ENCODE measurements around the gene PRSS27.
A peak's percentile ranks its signal among the peaks of the same experiment; 100 is the strongest.

PRSS27 gene

GRCh38 chr16:2762711-2763110 is 42.7 kb upstream of the PRSS27 start:
- H3K9me3 ChIP-seq (ENCODE audit: control insufficient read depth, insufficient read depth, low read depth, low read length): no peaks in the 10 kb centered on the region
- H3K9ac ChIP-seq (ENCODE audit: low read length): no peak overlapping the region
- H3K4me1 ChIP-seq (ENCODE audit: control insufficient read depth, insufficient read depth, low read length): no peaks in the 10 kb centered on the region
- no peaks in the 10 kb centered on the region for H3K27me3 ChIP-seq (ENCODE audit: control insufficient read depth, insufficient read depth, low read length)
- H3K36me3 ChIP-seq (ENCODE audit: control insufficient read depth, insufficient read depth, low read length): peaks cover 100% of the 10 kb centered on the region
- no peak overlapping the region for H3K4me3 ChIP-seq (ENCODE audit: low read depth, low read length)
- H3K27ac ChIP-seq (ENCODE audit: low read depth, low read length): no peak overlapping the region

GRCh38 chr16:2761886-2762583 is 42.0 kb upstream of the PRSS27 start:
- Histone ChIP-seq H3K27ac (ENCODE audit: low read depth, low read length) (no peak overlapping the region), H3K4me1 (ENCODE audit: control insufficient read depth, insufficient read depth, low read length) (no peaks in the 10 kb centered on the region), H3K9ac (ENCODE audit: low read length) (no peak overlapping the region), H3K9me3 (ENCODE audit: control insufficient read depth, insufficient read depth, low read depth, low read length) (no peaks in the 10 kb centered on the region), H3K36me3 (ENCODE audit: control insufficient read depth, insufficient read depth, low read length) (peaks cover 100% of the 10 kb centered on the region), H3K27me3 (ENCODE audit: control insufficient read depth, insufficient read depth, low read length) (no peaks in the 10 kb centered on the region), H3K4me3 (ENCODE audit: low read depth, low read length) (no peak overlapping the region)

GRCh38 chr16:2761472-2761871 is 41.4 kb upstream of the PRSS27 start:
- Histone ChIP-seq H3K9me3 (ENCODE audit: control insufficient read depth, insufficient read depth, low read depth, low read length) (no peaks in the 10 kb centered on the region), H3K4me1 (ENCODE audit: control insufficient read depth, insufficient read depth, low read length) (no peaks in the 10 kb centered on the region), H3K9ac (ENCODE audit: low read length) (no peak overlapping the region), H3K27me3 (ENCODE audit: control insufficient read depth, insufficient read depth, low read length) (no peaks in the 10 kb centered on the region), H3K27ac (ENCODE audit: low read depth, low read length) (no peak overlapping the region), H3K4me3 (ENCODE audit: low read depth, low read length) (no peak overlapping the region), H3K36me3 (ENCODE audit: control insufficient read depth, insufficient read depth, low read length) (peaks cover 100% of the 10 kb centered on the region)

GRCh38 chr16:2757344-2757743 is 37.3 kb upstream of the PRSS27 start:
- peaks cover 73% of the 10 kb centered on the region for H3K36me3 ChIP-seq (ENCODE audit: control insufficient read depth, insufficient read depth, low read length)
- no peak overlapping the region for H3K9ac ChIP-seq (ENCODE audit: low read length)
- peaks cover 10% of the 10 kb centered on the region; the same call in 1 of the 2 replicates for H3K4me1 ChIP-seq (ENCODE audit: control insufficient read depth, insufficient read depth, low read length)
- H3K27ac ChIP-seq (ENCODE audit: low read depth, low read length): no peak overlapping the region
- H3K4me3 ChIP-seq (ENCODE audit: low read depth, low read length): no peak overlapping the region
- H3K9me3 ChIP-seq (ENCODE audit: control insufficient read depth, insufficient read depth, low read depth, low read length): no peaks in the 10 kb centered on the region
- H3K27me3 ChIP-seq (ENCODE audit: control insufficient read depth, insufficient read depth, low read length): no peaks in the 10 kb centered on the region

GRCh38 chr16:2756288-2757015 is 36.4 kb upstream of the PRSS27 start:
- Histone ChIP-seq H3K4me3 (ENCODE audit: low read depth, low read length) (no peak overlapping the region), H3K9ac (ENCODE audit: low read length) (no peak overlapping the region), H3K36me3 (ENCODE audit: control insufficient read depth, insufficient read depth, low read length) (peaks cover 64% of the 10 kb centered on the region), H3K9me3 (ENCODE audit: control insufficient read depth, insufficient read depth, low read depth, low read length) (no peaks in the 10 kb centered on the region), H3K4me1 (ENCODE audit: control insufficient read depth, insufficient read depth, low read length) (peaks cover 10% of the 10 kb centered on the region; the same call in 1 of the 2 replicates), H3K27ac (ENCODE audit: low read depth, low read length) (no peak overlapping the region), H3K27me3 (ENCODE audit: control insufficient read depth, insufficient read depth, low read length) (no peaks in the 10 kb centered on the region)

GRCh38 chr16:2755158-2755557 is 35.1 kb upstream of the PRSS27 start:
- H3K4me1 ChIP-seq (ENCODE audit: control insufficient read depth, insufficient read depth, low read length): peaks cover 17% of the 10 kb centered on the region
- H3K9me3 ChIP-seq (ENCODE audit: control insufficient read depth, insufficient read depth, low read depth, low read length): no peaks in the 10 kb centered on the region
- H3K36me3 ChIP-seq (ENCODE audit: control insufficient read depth, insufficient read depth, low read length): peaks cover 51% of the 10 kb centered on the region
- no peak overlapping the region for H3K27ac ChIP-seq (ENCODE audit: low read depth, low read length)
- no peak overlapping the region for H3K9ac ChIP-seq (ENCODE audit: low read length)
- peak overlapping the region; percentile 85 for H3K4me3 ChIP-seq (ENCODE audit: low read depth, low read length)
- H3K27me3 ChIP-seq (ENCODE audit: control insufficient read depth, insufficient read depth, low read length): no peaks in the 10 kb centered on the region

- Histone ChIP-seq H3K9me3 (ENCODE audit: control insufficient read depth, insufficient read depth, low read depth, low read length) (no peaks in the 10 kb centered on the region), H3K27me3 (ENCODE audit: control insufficient read depth, insufficient read depth, low read length) (no peaks in the 10 kb centered on the region), H3K4me3 (ENCODE audit: low read depth, low read length) (peak overlapping the region; percentile 85), H3K9ac (ENCODE audit: low read length) (peak overlapping the region; percentile 99), H3K27ac (ENCODE audit: low read depth, low read length) (peak overlapping the region; percentile 99), H3K4me1 (ENCODE audit: control insufficient read depth, insufficient read depth, low read length) (peaks cover 17% of the 10 kb centered on the region), H3K36me3 (ENCODE audit: control insufficient read depth, insufficient read depth, low read length) (peaks cover 42% of the 10 kb centered on the region)
These were observed 33.7 kb upstream of the PRSS27 start for GRCh38 chr16:2753733-2754020.

DNA sequence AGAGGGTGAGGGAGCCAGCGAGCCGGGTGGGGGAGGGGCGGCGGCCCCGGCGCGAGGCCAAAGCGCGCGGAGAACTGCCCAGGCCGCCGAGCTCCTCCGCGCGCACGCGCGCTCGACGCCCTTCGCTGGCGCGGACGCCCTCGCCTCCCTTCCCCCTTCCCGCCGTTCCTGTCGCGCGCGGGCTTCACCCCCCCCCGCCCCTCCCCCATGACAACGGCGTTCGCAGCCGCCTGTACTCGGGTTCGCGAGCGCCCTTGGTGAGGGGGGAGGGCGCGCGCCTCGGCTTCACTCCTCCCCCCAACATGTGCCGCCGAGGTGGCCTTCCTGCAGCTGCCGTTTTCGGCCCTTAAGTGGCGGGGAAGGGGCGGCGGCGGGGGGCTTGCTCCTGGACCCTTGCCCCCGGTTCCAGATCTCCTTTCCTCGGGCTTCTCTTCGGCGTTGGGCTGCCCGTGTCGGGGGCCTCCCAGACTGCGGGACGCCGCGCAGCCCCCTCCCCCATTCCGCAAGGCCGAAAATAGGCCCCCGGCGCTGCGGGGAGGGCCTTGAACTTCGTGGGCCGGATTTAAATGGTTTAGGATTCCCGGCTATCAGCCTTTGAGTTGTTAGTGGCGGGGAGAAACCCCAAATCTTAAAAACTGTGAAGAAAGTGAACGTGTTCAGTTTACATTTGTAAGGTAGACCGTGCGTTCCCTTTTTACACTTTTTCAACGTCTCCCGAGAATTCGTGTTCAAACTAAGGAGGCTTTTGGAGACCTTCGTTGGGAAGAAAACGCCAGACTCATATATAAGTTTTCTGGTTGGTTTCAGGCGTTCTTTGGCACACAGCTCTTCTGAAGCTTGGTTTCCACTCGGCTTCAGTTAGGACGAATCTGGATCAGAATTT is 33.1 kb upstream of the PRSS27 start:
- Histone ChIP-seq H3K27ac (ENCODE audit: low read depth, low read length) (peak overlapping the region; percentile 99), H3K4me1 (ENCODE audit: control insufficient read depth, insufficient read depth, low read length) (peaks cover 17% of the 10 kb centered on the region), H3K4me3 (ENCODE audit: low read depth, low read length) (peak overlapping the region; percentile 85), H3K36me3 (ENCODE audit: control insufficient read depth, insufficient read depth, low read length) (peaks cover 36% of the 10 kb centered on the region), H3K9me3 (ENCODE audit: control insufficient read depth, insufficient read depth, low read depth, low read length) (no peaks in the 10 kb centered on the region), H3K27me3 (ENCODE audit: control insufficient read depth, insufficient read depth, low read length) (no peaks in the 10 kb centered on the region), H3K9ac (ENCODE audit: low read length) (peak overlapping the region; percentile 99)

DNA sequence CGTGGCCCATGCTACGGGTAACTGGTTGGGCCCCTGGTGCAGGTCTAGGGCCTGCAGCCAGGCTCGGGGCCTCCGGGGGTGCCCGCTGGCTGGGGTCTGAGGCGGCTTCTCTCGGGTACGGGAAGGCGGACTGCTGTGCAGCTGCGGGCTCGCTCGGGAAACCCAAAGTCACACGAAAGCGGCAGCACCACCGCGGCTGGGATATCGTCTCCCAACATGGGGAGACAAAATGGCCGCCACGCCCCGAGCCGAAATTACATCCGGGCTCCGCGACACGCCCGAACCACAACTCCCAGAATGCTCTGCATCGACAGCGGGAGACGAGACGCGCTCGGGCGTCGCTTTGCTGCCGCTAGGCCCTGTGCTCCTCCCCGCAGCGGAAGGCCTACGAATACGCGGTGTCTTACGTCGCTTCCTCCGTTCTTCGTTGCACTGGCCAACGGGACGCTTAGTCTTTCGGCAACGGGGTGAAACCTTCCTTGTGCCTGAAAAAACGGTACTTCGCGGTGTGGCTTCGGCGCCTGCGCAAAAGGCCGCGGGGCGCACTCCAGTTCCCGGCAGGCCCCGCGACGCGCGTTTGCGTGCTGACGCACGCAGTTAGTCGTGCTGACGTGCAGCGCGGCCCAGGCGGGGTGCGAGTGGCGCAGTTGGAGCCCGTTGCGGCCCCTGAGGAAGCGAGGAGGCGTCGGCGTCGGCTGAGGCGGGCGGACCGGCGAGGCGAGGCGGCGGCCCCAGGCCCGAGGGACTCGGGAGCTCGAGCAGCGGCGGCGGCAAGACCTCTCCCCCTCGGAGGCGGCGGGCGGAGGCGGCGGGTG is 32.2 kb upstream of the PRSS27 start, which contains the start of gene SRRM2:
Gene SRRM2, plus strand, starts transcription at position 604 of the 815 bp plus-strand sequence. CDS start 3,727 bp downstream, outside the sequence.
- Histone ChIP-seq H3K36me3 (ENCODE audit: control insufficient read depth, insufficient read depth, low read length) (peaks cover 28% of the 10 kb centered on the region), H3K4me1 (ENCODE audit: control insufficient read depth, insufficient read depth, low read length) (peaks cover 17% of the 10 kb centered on the region), H3K9ac (ENCODE audit: low read length) (peak within 1 kb of the TSS; percentile 99), H3K27me3 (ENCODE audit: control insufficient read depth, insufficient read depth, low read length) (no peaks in the 10 kb centered on the region), H3K9me3 (ENCODE audit: control insufficient read depth, insufficient read depth, low read depth, low read length) (no peaks in the 10 kb centered on the region), H3K4me3 (ENCODE audit: low read depth, low read length) (peak within 1 kb of the TSS; percentile 85), H3K27ac (ENCODE audit: low read depth, low read length) (peak within 1 kb of the TSS; percentile 99)

DNA sequence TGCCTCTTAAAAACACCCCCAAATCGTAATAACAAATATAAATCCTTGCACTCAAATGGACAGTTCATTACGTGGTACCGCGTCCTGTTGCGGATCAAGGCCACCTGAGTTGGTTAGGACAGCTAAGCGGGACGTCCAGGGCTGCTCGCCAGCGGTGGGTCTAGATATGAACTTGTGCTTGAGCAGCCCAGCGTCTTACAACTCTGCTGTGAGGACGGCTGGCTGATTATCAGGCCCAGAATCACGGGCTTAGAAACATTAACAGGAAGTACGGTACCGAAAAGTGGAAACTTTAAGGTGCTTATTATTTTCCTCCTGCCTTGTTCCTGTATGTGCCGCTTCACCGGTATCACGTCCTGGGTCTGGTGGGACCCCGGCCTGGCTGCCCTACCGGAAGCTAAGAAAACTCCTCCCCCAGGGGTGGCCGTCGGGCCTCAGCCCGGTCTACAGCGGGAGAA is 31.6 kb upstream of the PRSS27 start:
- Histone ChIP-seq H3K4me3 (ENCODE audit: low read depth, low read length) (peak overlapping the region; percentile 85), H3K9me3 (ENCODE audit: control insufficient read depth, insufficient read depth, low read depth, low read length) (no peaks in the 10 kb centered on the region), H3K9ac (ENCODE audit: low read length) (peak overlapping the region; percentile 99), H3K27ac (ENCODE audit: low read depth, low read length) (peak overlapping the region; percentile 99), H3K4me1 (ENCODE audit: control insufficient read depth, insufficient read depth, low read length) (peaks cover 17% of the 10 kb centered on the region), H3K36me3 (ENCODE audit: control insufficient read depth, insufficient read depth, low read length) (peaks cover 21% of the 10 kb centered on the region), H3K27me3 (ENCODE audit: control insufficient read depth, insufficient read depth, low read length) (no peaks in the 10 kb centered on the region)
